WTC11 (cell line): Measurements from ENCODE around the gene ADRA2C. TPM values are rescaled to one million over a fixed set of nuclear protein-coding genes. Genes with fewer than 3 reads are reported as not detected.

Source experiments
- ATAC-seq: fragments of 200-7000 bp; cut with Tn5 transposase; 2 replicates; pipeline ENCODE4 v1.10.0; 2021; ENCODE audit warnings: mild to moderate bottlenecking, moderate library complexity
- CTCF ChIA-PET: fragments of 300-600 bp; sonication (Branson Sonifier 250); formaldehyde crosslinking; loops from one replicate; lab custom pipeline; 2021; ENCODE audit warnings: antibody characterized with exemption; lab: Charles Lee
- POLR2A ChIA-PET: fragments of 350-600 bp; sonication (Branson Sonifier 250); formaldehyde crosslinking; loops from one replicate; lab custom pipeline; 2021; ENCODE audit warnings: antibody characterized with exemption; lab: Charles Lee
- DNase-seq: peaks from one replicate; pipeline ENCODE4 v3.0.0; 2021; ENCODE audit warnings: low spot score
- H3K27ac Mint-ChIP-seq: 2 replicates; pipeline ENCODE4 v1.8.0; 2021; ENCODE audit warnings: mixed read lengths
- H3K27me3 Mint-ChIP-seq: 2 replicates; pipeline ENCODE4 v1.8.0; 2021; ENCODE audit warnings: low read depth, mild to moderate bottlenecking, moderate library complexity, mixed read lengths
- H3K36me3 Mint-ChIP-seq: 2 replicates; pipeline ENCODE4 v1.8.0; 2021; ENCODE audit warnings: mixed read lengths
- H3K4me1 Mint-ChIP-seq: 2 replicates; pipeline ENCODE4 v1.8.0; 2022; ENCODE audit warnings: mixed read lengths
- H3K4me3 Mint-ChIP-seq: 2 replicates; pipeline ENCODE4 v1.8.0; 2021; ENCODE audit warnings: mild to moderate bottlenecking, moderate library complexity, mixed read lengths
- H3K9me3 Mint-ChIP-seq: 2 replicates; pipeline ENCODE4 v1.8.0; 2021; ENCODE audit warnings: mixed read lengths
- CTCF ChIP-seq: fragments of 200-600 bp; IDR thresholded peaks from 2 replicates; pipeline ENCODE4 v1.8.0; 2022; ENCODE audit warnings: antibody characterized with exemption
- E2F5 ChIP-seq: sonication (generic); formaldehyde crosslinking; IDR thresholded peaks from 2 replicates; pipeline ENCODE4 v1.8.1; 2022; ENCODE audit warnings: mild to moderate bottlenecking, moderate library complexity, missing genetic modification reagents
- ELF4 ChIP-seq: sonication (generic); formaldehyde crosslinking; IDR thresholded peaks from 2 replicates; pipeline ENCODE4 v1.8.1; 2022; ENCODE audit warnings: low read depth, mild to moderate bottlenecking, moderate library complexity, missing genetic modification reagents
- ESRRA ChIP-seq: sonication (generic); formaldehyde crosslinking; IDR thresholded peaks from 2 replicates; pipeline ENCODE4 v1.8.1; 2022; ENCODE audit warnings: mild to moderate bottlenecking, missing genetic modification reagents, borderline replicate concordance
- FOXP1 ChIP-seq: sonication (generic); formaldehyde crosslinking; IDR thresholded peaks from 2 replicates; pipeline ENCODE4 v1.8.0; 2022; ENCODE audit warnings: missing genetic modification reagents, mild to moderate bottlenecking, moderate library complexity, borderline replicate concordance
- GRHL2 ChIP-seq: fragments of 250-450 bp; sonication (Bioruptor Pico); IDR thresholded peaks from 2 replicates; pipeline ENCODE4 v1.8.0; 2022; ENCODE audit warnings: mild to moderate bottlenecking, moderate library complexity; ENCODE audit not compliant: insufficient replicate concordance, severe bottlenecking
- JAZF1 ChIP-seq: fragments of 250-450 bp; sonication (Bioruptor Pico); IDR thresholded peaks from 2 replicates; pipeline ENCODE4 v1.9.0; 2021; ENCODE audit warnings: moderate library complexity, mild to moderate bottlenecking, inconsistent platforms
- MAX ChIP-seq: sonication (generic); formaldehyde crosslinking; IDR thresholded peaks from 2 replicates; pipeline ENCODE4 v1.8.0; 2022; ENCODE audit warnings: mild to moderate bottlenecking, missing genetic modification reagents
- NFE2L1 ChIP-seq: sonication (generic); formaldehyde crosslinking; IDR thresholded peaks from 2 replicates; pipeline ENCODE4 v1.8.1; 2023; ENCODE audit warnings: missing genetic modification reagents
- OVOL2 ChIP-seq: fragments of 250-450 bp; sonication (Bioruptor Pico); IDR thresholded peaks from 2 replicates; pipeline ENCODE4 v1.9.0; 2021; ENCODE audit warnings: mild to moderate bottlenecking, borderline replicate concordance
- RORB ChIP-seq: fragments of 250-450 bp; sonication (Bioruptor Pico); IDR thresholded peaks from 2 replicates; pipeline ENCODE4 v1.9.0; 2021; ENCODE audit warnings: mild to moderate bottlenecking
- SOX15 ChIP-seq: fragments of 250-450 bp; sonication (Bioruptor Pico); IDR thresholded peaks from 2 replicates; pipeline ENCODE4 v1.9.0; 2021; ENCODE audit warnings: mild to moderate bottlenecking
- TEAD4 ChIP-seq: sonication (generic); formaldehyde crosslinking; IDR thresholded peaks from 2 replicates; pipeline ENCODE4 v1.8.0; 2022; ENCODE audit warnings: mild to moderate bottlenecking, missing genetic modification reagents
- TP53 ChIP-seq: sonication (generic); formaldehyde crosslinking; IDR thresholded peaks from 2 replicates; pipeline ENCODE4 v1.8.1; 2023; ENCODE audit warnings: mild to moderate bottlenecking, missing genetic modification reagents
- ZBTB21 ChIP-seq: sonication (generic); formaldehyde crosslinking; IDR thresholded peaks from 2 replicates; pipeline ENCODE4 v1.8.1; 2023; ENCODE audit warnings: mild to moderate bottlenecking, missing genetic modification reagents, borderline replicate concordance
- ZMAT4 ChIP-seq: fragments of 250-450 bp; sonication (Bioruptor Pico); IDR thresholded peaks from 2 replicates; pipeline ENCODE4 v1.9.0; 2021; ENCODE audit warnings: mild to moderate bottlenecking
- ZNF281 ChIP-seq: sonication (generic); formaldehyde crosslinking; IDR thresholded peaks from 2 replicates; pipeline ENCODE4 v1.8.0; 2023; ENCODE audit warnings: mild to moderate bottlenecking, missing genetic modification reagents
- ZNF396 ChIP-seq: fragments of 250-450 bp; sonication (Bioruptor Pico); IDR thresholded peaks from 2 replicates; pipeline ENCODE4 v1.8.0; 2021; ENCODE audit warnings: mild to moderate bottlenecking, moderate library complexity, borderline replicate concordance
- ZNF425 ChIP-seq: fragments of 250-450 bp; sonication (Bioruptor Pico); conservative IDR thresholded peaks from 2 replicates; pipeline ENCODE4 v1.9.0; 2021; ENCODE audit warnings: mild to moderate bottlenecking
- ZNF512 ChIP-seq: sonication (generic); formaldehyde crosslinking; IDR thresholded peaks from 2 replicates; pipeline ENCODE4 v1.8.1; 2022; ENCODE audit warnings: missing genetic modification reagents, borderline replicate concordance
- ZNF532 ChIP-seq: fragments of 250-450 bp; sonication (Bioruptor Pico); IDR thresholded peaks from 2 replicates; pipeline ENCODE4 v1.9.0; 2021; ENCODE audit warnings: mild to moderate bottlenecking, borderline replicate concordance
- total RNA-seq: library from RNA; stranded (reverse); gene quantifications from 3 replicates; pipeline ENCODE4 v1.2.3, GENCODE V29; 2021

ADRA2C gene
- total RNA-seq, 1 experiment from 2014 or later = 21.8 TPM

GRCh38 chr4:3762264-3762663 lies 3.9 kb upstream of the ADRA2C start (continued):
- TF ChIP-seq ZNF512 (CRISPR knock-in tag) (no peak), ESRRA (CRISPR knock-in tag) (no peak), ELF4 (no peak), FOXP1 (no peak)
- TF ChIP-seq, all 79 proteins: peak for 0

GRCh38 chr4:3762753-3763549 lies 3.2 kb upstream of the ADRA2C start:
- peaks cover 7% of the 10 kb centered on the region for H3K4me1 Mint-ChIP-seq
- no peaks in the 10 kb centered on the region for H3K36me3 Mint-ChIP-seq
- H3K4me3 Mint-ChIP-seq = no peak overlapping the region
- ChIA-PET CTCF (interaction anchor here (0.6 to 1.3 kb wide), 4 partner anchors 15 to 117 kb away, joined by 3 to 4 read pairs (median 3); no protein-coding TSS in a partner anchor), POLR2A (no interaction called here)
- H3K27ac Mint-ChIP-seq = no peak overlapping the region
- ATAC-seq = no peak
- peaks cover 28% of the 10 kb centered on the region for H3K27me3 Mint-ChIP-seq
- TF ChIP-seq TP53 (CRISPR knock-in tag) (no peak), ZNF396 (CRISPR knock-in tag) (no peak), FOXP1 (no peak), GRHL2 (no peak), SOX15 (CRISPR knock-in tag) (no peak), NFE2L1 (no peak), JAZF1 (no peak), ZNF532 (CRISPR knock-in tag) (no peak), ZMAT4 (CRISPR knock-in tag) (no peak), ZBTB21 (CRISPR knock-in tag) (no peak), TEAD4 (CRISPR knock-in tag) (no peak), ZNF281 (CRISPR knock-in tag) (no peak), RORB (CRISPR knock-in tag) (no peak), MAX (CRISPR knock-in tag) (no peak), E2F5 (CRISPR knock-in tag) (no peak), ZNF425 (CRISPR knock-in tag) (no peak), OVOL2 (CRISPR knock-in tag) (no peak), CTCF (no peak)
- no peak for DNase-seq
- no peaks in the 10 kb centered on the region for H3K9me3 Mint-ChIP-seq
